Fibroblast of lung (primary cell): ENCODE measurements around the gene PTCH2. TPM values are rescaled to one million over a fixed set of nuclear protein-coding genes. Genes with fewer than 3 reads are reported as not detected.

ENCODE experiments used
- DNase-seq, 2 donors: peaks; one replicate each; pipeline versions ENCODE4 v3.0.0 to v3.0.0-alpha.2; 2010; ENCODE audit warnings: low read depth in 2 of 2
- H2AFZ ChIP-seq: 2 replicates; pipeline ENCODE4 v1.5.1; 2012; ENCODE audit warnings: low read length, control low read depth, inconsistent platforms
- H3K27ac ChIP-seq: 2 replicates; pipeline ENCODE4 v1.5.1; 2011; ENCODE audit warnings: low read length, control low read depth; ENCODE audit not compliant: insufficient read depth
- H3K27me3 ChIP-seq: 2 replicates; pipeline ENCODE4 v1.5.1; 2011; ENCODE audit warnings: mild to moderate bottlenecking, low read length; ENCODE audit not compliant: control insufficient read depth, insufficient read depth
- H3K36me3 ChIP-seq: 2 replicates; pipeline ENCODE4 v1.5.1; 2011; ENCODE audit warnings: low read length; ENCODE audit not compliant: control insufficient read depth, insufficient read depth
- H3K4me1 ChIP-seq: 2 replicates; pipeline ENCODE4 v1.5.1; 2011; ENCODE audit warnings: low read length; ENCODE audit not compliant: control insufficient read depth, insufficient read depth; ENCODE audit errors: extremely low read depth
- H3K4me2 ChIP-seq: 2 replicates; pipeline ENCODE4 v1.5.1; 2011; ENCODE audit warnings: low read length, control low read depth; ENCODE audit not compliant: insufficient read depth; ENCODE audit errors: extremely low read depth
- H3K4me3 ChIP-seq, 4 experiments: fragments of 200-600 bp in 1 of 4; sonication (generic) in 1 of 4; replicated peaks in 1 of 4; 2 replicates each; pipeline ENCODE4 v1.5.1; 2011 to 2016; ENCODE audit warnings: low read length in 4 of 4, low read depth in 3 of 4, mild to moderate bottlenecking in 3 of 4, control low read depth in 2 of 4, inconsistent platforms in 1 of 4, mixed read lengths in 1 of 4; ENCODE audit not compliant: insufficient read depth in 1 of 4; ENCODE audit errors: control extremely low read depth in 1 of 4
- H3K79me2 ChIP-seq: 2 replicates; pipeline ENCODE4 v1.5.1; 2012; ENCODE audit warnings: mild to moderate bottlenecking, low read length, inconsistent platforms; ENCODE audit not compliant: control insufficient read depth, insufficient read depth
- H3K9ac ChIP-seq: 2 replicates; pipeline ENCODE4 v1.5.1; 2011; ENCODE audit warnings: mild to moderate bottlenecking, low read length, control low read depth; ENCODE audit not compliant: insufficient read depth
- H3K9me3 ChIP-seq: 2 replicates; pipeline ENCODE4 v1.5.1; 2012; ENCODE audit warnings: low read depth, low read length; ENCODE audit not compliant: control insufficient read depth, insufficient read depth
- H4K20me1 ChIP-seq: 2 replicates; pipeline ENCODE4 v1.5.1; 2011; ENCODE audit warnings: low read length; ENCODE audit not compliant: control insufficient read depth, insufficient read depth; ENCODE audit errors: extremely low read depth
- CTCF ChIP-seq, 2 donors: IDR thresholded peaks in 1 of 2; conservative IDR thresholded peaks in 1 of 2; 1 replicate in 1 of 2; 2 replicates in 1 of 2; pipeline ENCODE4 v1.5.1; 2011 to 2012; ENCODE audit warnings: low read length in 2 of 2, control low read depth in 1 of 2, inconsistent platforms in 1 of 2, low read depth in 1 of 2, mild to moderate bottlenecking in 1 of 2
- EZH2 ChIP-seq: IDR thresholded peaks from 2 replicates; pipeline ENCODE4 v1.5.1; 2012; ENCODE audit warnings: low read length, control low read depth, mild to moderate bottlenecking; ENCODE audit errors: missing control alignments
- polyA plus RNA-seq, 2 donors: library from polyadenylated mRNA; depleted of rRNA in 1 of 2; stranded (reverse) in 1 of 2; unstranded in 1 of 2; fragments of >200 nt; gene quantifications; 2 replicates each; pipeline ENCODE4 v1.2.1, GENCODE V29; 2011 to 2012; ENCODE audit warnings: missing spikeins in 1 of 2
- total RNA-seq: library from RNA; depleted of rRNA; stranded (reverse); fragments of >200 nt; gene quantifications from 2 replicates; pipeline ENCODE4 v1.2.1, GENCODE V29; 2014

Gene PTCH2
- total and polyA plus RNA-seq, 2 donors (not counting 1 experiment from before 2014, with no cell fraction given) = 0.15 to 0.50 TPM

DNA sequence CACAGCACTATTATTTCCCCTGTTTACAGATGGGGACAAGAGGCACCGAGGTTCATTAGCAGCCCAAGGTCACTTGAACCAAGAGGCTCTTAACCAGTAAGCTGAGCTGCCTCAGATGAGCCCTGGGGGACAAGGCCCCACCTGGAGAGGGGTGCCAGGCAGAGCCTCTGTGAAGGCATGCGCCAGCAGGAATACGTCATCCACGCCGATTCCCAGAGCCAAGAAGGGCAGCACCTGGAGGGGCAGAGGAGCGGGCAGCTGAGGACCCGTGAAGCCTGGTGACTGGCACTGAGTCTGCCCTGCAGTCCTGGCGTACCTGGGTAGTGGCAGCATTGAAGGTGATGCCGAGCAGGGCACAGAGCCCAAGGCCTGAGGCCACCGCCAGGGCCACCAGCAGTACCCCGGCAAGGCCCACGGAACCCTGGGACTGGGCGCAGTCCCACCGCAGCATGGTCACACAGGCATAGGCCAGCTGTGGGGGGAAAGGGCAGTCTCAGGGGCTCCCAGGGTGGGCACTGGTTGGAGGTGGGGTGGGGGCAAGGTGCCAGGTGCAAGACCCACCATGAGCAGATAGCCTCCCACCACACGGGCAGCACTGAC, 14.1 kb downstream of the PTCH2 start:
- H3K4me3 ChIP-seq = no peak overlapping the region

DNA sequence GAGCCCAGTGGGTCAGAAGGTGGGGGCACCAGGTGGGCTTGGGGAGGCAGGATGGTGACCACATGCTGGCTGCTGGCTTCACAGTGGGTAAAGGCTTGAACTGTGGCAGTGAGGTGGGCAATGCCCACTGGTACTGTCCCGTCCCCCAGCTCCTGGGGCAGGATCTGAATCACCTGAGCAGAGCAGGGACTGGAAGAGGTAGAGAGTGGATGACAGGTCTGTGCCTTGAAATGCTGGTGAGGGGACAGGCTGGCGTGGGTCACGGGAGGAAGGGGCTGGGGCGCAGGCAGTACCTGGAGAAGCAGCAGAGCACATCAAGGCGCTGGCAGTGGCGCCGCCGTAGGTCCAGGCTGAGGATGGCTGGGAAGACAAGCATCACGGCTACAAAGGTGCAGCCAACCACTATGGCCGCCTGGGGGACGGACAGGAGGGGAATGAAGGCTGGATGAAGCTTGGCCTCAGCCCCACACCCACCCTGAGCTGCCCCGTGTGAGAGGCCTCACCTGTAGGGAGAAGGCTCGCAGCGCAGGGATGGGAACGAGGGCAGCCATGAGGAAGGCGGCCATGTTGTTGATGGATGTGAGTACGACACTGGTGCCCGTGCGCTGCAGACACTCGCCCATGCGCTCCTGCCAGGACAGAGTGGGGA, 14.9 kb downstream of the PTCH2 start:
- no peak for DNase-seq
- Histone ChIP-seq H3K79me2 (no peaks in the 10 kb centered on the region), H3K27me3 (no peaks in the 10 kb centered on the region), H3K36me3 (no peaks in the 10 kb centered on the region), H3K4me2 (no peak overlapping the region), H2AFZ (no peak overlapping the region), H3K9ac (no peak overlapping the region), H3K27ac (no peak overlapping the region), H3K9me3 (no peaks in the 10 kb centered on the region), H3K4me1 (no peaks in the 10 kb centered on the region), H3K4me3 (no peak overlapping the region), H4K20me1 (no peaks in the 10 kb centered on the region)
- no peak for TF ChIP-seq CTCF (conservative IDR thresholded peaks at IDR 0.05 in 1 of 2, IDR thresholded peaks at IDR 0.05 in 1 of 2; ENCODE audit: low read depth in 1 of 2, low read length in 2 of 2)
- TF ChIP-seq EZH2 = no peak

More for the DNA sequence above, 14.1 kb downstream of the PTCH2 start:
- Histone ChIP-seq H3K9ac (no peak overlapping the region), H3K4me1 (no peaks in the 10 kb centered on the region), H4K20me1 (no peaks in the 10 kb centered on the region), H3K27ac (no peak overlapping the region), H3K27me3 (no peaks in the 10 kb centered on the region), H2AFZ (no peak overlapping the region), H3K79me2 (no peaks in the 10 kb centered on the region), H3K4me2 (no peak overlapping the region), H3K36me3 (no peaks in the 10 kb centered on the region), H3K9me3 (no peaks in the 10 kb centered on the region)
- DNase-seq = no peak
- TF ChIP-seq CTCF (conservative IDR thresholded peaks at IDR 0.05 in 1 of 2, IDR thresholded peaks at IDR 0.05 in 1 of 2; ENCODE audit: low read depth in 1 of 2, low read length in 2 of 2) (no peak), EZH2 (no peak)

- H3K27ac ChIP-seq = no peak overlapping the region
- H3K4me2 ChIP-seq = no peak overlapping the region
- H3K9ac ChIP-seq = no peak overlapping the region
- no peaks in the 10 kb centered on the region for H3K36me3 ChIP-seq
- no peaks in the 10 kb centered on the region for H3K79me2 ChIP-seq
- H3K9me3 ChIP-seq = no peaks in the 10 kb centered on the region
- no peaks in the 10 kb centered on the region for H3K27me3 ChIP-seq
- no peaks in the 10 kb centered on the region for H4K20me1 ChIP-seq
- H3K4me3 ChIP-seq = no peak overlapping the region
- no peaks in the 10 kb centered on the region for H3K4me1 ChIP-seq
- no peak overlapping the region for H2AFZ ChIP-seq
- DNase-seq = no peak
- TF ChIP-seq CTCF (conservative IDR thresholded peaks at IDR 0.05 in 1 of 2, IDR thresholded peaks at IDR 0.05 in 1 of 2; ENCODE audit: low read depth in 1 of 2, low read length in 2 of 2) (no peak), EZH2 (no peak)
These were observed 15.7 kb downstream of the PTCH2 start for GRCh38 chr1:44827197-44828002.
